ENCODE results near the gene PCDH9.

DNA sequence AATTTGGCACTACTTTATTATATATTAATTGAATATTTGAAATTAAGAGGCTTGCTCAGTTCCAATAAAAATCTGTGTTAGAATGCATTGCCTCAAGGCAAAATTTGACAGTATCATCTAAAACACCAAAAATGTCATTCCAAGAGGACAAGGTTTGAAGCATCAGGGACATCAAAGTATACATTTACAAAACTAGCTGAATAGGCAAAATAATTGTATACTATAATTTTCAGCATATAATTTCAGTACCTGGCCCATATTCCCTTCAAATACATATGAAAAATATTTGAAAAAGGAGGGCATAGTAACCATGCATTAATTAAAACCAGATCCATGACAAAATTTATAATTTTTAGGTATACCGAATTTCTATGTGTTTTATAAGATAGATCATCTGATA lies 963.8 kb downstream of the PCDH9 start:
- TF ChIP-seq EZH2phosphoT487 (IDR thresholded peaks at IDR 0.05; ENCODE audit: insufficient read depth, low read depth): no peak
- no peak for TF ChIP-seq EZH2 (IDR thresholded peaks at IDR 0.05; ENCODE audit: insufficient read depth, poor library complexity, severe bottlenecking)
